HPDE6-E6E7 (cell line): ENCODE measurements around the gene GLI1.
A peak's percentile ranks its signal among the peaks of the same experiment; 100 is the strongest.
"Not testable (repeated sequence)": the region's sequence is repeated elsewhere in the genome, so short reads cannot be mapped to it uniquely, and the experiment has no call there.

Experiments
- DNase-seq: peaks from one replicate; pipeline ENCODE4 v3.0.0; 2011; ENCODE audit warnings: missing footprints; ENCODE audit errors: extremely low spot score

Gene GLI1

GRCh38 chr12:57475271-57476161 lies 15.9 kb downstream of the GLI1 start:
- DNase-seq = no peak

- DNase-seq = no peak
Measured at GRCh38 chr12:57476162-57476992, 16.8 kb downstream of the GLI1 start.

DNA sequence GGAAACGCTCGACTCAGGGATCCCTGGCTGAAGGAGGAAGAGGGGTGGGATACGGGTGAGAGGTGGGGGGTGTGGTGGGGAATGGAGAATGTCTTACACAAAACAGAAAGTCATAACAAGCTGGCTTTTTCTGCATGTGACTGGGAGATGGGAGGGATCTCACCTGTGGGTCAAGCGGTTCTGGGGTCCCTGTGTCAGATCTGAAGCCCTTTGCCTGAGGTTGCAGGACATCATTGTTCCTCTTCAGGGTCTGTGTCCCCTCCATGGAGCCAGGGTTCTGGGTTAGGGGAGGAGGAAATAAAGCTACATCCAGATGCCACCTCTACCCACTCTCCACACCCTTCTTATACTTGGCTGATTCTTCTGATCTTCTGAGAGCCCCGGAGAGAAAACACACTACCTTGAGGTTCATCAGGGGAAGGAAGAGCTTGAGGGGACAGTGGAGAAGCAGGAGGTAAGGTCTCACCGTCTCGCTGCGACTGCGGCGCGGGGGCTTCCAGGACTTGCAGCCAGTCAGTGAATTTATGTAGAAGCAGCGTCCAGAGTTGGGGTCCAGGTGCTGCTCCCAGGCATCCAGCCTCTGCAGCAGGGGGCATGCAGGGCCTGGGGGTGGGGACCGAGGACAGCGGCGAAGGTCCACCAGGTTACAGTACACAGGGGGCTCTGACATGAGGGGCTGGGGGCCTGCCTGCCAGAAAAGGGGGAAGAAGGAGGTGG lies 17.6 kb downstream of the GLI1 start:
- no peak for DNase-seq

DNA sequence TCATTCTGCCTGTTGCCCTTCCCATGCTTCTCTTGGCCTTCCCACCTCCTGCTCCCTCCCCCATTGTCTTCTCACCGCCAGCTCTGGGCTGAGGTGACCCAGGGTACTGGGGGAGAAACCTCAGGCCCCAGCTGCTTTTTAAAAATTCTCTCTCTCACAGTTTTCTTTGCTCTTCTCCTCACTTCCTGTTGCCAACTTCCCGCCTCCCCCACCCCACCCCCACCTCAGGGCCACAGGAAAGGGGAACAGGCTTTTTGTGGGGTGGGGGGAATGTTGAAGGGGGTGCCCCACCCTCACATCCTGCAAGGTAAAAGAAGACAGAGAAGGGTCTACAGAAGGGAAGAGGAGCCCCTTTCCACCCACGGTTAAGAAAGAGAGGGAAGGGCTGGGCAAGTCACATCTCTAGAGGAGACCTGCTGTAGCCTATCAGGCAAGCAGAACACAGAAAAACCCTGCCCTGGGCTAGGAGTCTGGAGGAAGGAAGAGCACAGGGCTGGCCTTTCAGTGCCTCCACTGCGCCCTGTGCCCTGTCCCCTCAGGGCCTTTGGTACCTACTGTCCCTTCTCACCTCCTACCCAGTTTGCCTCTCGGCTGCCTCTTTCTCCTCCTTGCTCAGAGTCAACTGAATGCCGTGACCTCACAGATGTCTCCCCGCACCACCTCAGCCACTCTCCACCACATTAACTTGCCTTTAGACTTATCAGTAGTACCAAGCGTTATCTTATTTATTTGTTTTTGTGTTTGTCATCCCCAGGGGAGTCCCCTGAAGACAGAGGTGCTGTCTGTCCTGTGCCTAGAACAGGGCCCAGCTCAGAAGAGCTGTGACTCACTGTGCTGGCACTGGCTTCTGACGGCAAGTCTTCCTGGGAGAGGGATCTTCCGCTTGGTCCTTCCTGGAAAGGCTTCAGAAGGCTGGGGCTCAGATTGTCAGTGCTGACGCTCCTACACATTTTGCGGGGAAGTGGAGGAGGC lies 18.4 kb downstream of the GLI1 start:
- no peak for DNase-seq

- no peak for DNase-seq
Measured at GRCh38 chr12:57479043-57479375, 19.4 kb downstream of the GLI1 start.

DNA sequence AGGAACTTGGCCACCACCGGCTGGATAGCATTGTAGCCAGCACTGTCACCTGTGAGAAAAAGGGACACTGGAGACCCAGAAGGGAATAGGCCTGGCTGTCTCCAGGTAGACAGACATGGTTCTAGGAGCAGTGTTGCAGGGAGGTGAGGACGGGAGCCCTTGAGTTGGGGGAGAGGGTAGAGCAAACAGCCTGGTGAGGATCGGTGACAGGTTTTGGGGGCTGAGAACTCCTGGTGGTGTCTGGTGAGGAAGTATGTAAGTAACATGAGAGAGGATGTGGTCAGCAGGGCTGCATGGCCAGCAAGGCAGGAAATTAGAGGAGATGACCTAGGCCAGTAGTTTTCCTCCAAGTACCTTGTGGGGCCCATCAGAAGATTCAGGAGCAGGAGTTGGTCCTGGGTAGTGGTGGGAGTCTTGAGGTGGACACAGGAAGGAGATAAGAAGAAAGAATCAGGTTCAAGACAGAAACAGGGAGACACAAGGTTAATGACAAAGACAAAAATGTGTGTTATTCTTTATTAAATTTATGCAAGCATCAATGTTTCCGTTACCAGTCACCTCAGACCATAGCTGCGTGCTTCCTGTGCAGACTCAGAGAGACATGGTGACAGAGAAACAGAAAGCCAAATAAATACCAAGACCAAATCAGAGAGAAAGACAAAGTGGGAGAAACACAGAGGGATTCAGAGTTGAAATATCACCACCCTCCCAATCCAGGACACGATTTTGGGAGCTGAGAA lies 20.0 kb downstream of the GLI1 start, which contains the start of gene ARHGAP9:
Gene ARHGAP9, minus strand, starts transcription at position 491 of the 740 bp plus-strand sequence. Its CDS starts 460 bp downstream, at position 31.
- no peak for DNase-seq

GRCh38 chr12:57481671-57482070 lies 22.1 kb downstream of the GLI1 start:
- no peak for DNase-seq

DNA sequence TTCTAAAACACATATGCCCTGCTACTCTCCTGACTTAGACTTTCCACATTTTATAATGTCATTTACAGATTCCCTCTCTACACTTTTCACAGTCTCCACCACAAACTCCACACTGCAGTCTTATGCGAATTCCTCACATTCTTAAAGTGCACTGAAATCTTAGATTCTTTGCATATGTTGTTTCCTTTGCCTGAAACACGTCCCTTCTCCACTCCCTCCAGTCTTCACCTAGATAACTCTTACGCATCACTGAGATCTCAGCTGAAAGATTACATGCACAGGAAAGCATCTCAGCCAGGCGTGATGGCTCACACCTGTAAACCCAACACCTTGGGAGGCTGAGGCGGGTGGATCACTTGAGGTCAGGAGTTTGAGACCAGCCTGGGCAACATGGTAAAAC lies 23.9 kb downstream of the GLI1 start:
- DNase-seq = no peak

- DNase-seq = no peak
Measured at GRCh38 chr12:57485695-57486094, 26.1 kb downstream of the GLI1 start.

- no peak for DNase-seq
Measured at GRCh38 chr12:57487055-57487596, 27.5 kb downstream of the GLI1 start.

DNA sequence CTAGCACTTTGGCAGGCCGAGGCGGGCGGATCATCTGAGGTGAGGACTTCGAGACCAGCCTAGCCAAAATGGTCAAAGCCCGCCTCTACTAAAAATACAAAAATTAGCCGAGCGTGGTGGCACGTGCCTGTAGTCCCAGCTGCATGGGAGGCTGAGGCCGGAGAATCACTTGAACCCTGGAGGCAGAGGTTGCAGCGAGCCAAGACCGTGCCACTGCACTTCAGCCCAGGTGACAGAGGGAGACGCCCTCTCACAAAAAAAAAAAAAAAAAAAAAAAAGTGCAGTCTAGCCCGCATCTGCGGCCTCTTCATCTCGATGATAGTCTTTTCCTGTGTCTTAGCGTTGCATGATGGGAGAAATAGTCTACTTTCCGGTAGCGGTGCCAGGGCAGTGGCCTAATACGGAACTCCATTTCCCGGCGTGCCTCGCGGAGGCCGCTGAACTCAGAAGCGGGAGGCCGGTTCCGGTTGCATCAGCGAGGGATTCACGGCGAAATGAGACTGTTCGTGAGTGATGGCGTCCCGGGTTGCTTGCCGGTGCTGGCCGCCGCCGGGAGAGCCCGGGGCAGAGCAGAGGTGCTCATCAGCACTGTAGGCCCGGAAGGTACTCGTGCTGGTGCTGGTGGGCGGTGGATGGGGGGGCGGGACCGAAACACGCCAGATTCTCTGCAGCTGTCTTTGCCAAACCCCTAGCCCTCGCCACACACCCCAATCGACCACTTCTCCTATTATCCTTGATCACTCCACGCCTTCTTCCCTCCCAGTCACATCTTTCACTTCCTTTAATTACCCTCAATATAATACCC lies 28.2 kb downstream of the GLI1 start, which contains the start of gene MARS1:
Gene MARS1, plus strand, starts transcription at position 472 of the 805 bp plus-strand sequence. Its CDS starts 23 bp downstream, at position 495.
- DNase-seq = peak; percentile 97

DNA sequence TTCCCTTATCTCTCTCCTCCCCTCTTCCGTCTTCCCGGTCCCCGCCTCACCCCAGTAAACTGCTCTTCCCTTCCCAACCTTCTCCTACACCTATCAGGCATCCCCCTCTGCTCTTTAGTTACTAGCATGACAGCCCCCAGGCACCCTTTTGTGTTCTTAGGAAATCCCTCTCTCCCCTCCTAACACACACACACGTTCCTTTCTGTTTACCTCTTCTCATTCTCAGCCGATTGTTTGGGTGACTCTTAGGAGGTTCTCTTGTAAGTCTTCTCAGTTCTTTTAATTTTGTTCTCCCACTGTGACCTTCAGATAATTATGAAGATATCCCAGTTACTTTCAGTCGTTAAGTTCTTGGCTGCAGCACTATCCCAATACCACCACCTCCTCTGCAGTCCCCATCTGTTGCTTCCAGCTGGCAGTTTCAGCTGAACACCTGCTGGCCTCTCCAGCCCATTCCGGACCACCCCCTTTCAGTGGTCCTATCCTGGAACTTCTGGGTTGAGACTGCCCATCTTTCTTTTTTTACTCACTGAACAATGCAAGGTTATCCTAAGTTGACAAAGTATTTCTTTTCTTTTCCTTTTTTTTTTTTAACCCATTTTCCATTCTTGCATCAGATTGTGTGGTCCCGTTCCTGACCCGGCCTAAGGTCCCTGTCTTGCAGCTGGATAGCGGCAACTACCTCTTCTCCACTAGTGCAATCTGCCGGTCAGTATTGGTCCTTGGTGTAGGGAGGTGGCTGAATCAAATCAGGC lies 29.0 kb downstream of the GLI1 start:
- no peak for DNase-seq

- DNase-seq = no peak
Measured at GRCh38 chr12:57489157-57489641, 29.6 kb downstream of the GLI1 start.

DNA sequence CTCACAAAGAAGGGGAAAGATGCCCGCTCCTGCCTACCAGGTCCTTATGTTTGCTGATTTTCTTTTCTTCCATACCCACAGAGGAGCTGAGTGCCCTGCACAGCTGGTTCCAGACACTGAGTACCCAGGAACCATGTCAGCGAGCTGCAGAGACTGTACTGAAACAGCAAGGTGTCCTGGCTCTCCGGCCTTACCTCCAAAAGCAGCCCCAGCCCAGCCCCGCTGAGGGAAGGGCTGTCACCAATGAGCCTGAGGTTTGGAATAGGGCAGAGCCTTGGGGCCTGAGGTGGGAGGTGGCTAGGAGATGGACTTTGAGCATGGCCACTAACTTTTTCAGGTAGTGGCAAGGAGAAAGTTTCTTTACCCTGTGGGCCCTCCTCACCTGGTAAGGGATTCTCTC lies 30.5 kb downstream of the GLI1 start:
- DNase-seq = no peak

- no peak for DNase-seq
Measured at GRCh38 chr12:57491393-57492280, 32.1 kb downstream of the GLI1 start.

DNA sequence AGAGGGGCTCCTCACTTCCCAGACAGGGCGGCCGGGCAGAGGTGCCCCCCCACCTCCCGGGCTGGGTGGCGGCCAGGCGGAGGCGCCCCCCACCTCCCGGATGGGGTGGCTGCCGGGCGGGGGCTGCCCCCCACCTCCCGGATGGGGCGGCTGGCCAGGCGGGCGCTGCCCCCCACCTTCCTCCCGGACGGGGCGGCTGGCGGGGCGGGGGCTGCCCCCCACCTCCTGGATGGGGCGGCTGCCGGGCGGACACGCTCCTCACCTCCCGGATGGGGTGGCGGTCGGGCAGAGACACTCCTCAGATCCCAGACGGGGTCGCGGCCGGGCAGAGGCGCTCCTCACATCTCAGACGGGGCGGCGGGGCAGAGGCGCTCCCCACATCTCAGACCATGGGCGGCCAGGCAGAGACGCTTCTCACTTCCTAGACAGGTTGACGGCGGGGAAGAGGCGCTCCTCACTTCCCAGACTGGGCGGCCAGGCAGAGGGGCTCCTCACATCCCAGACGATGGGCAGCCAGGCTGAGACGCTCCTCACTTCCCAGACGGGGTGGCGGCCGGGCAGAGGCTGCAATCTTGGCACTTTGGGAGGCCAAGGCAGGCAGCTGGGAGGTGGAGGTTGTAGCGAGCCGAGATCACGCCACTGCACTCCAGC lies 35.6 kb downstream of the GLI1 start:
- not testable (repeated sequence) for DNase-seq
